GM19397 (cell line): ENCODE data around the gene PAQR6.

Experiments used
- ATAC-seq: cut with Tn5 transposase; IDR thresholded peaks from one replicate; pipeline ENCODE4 v1.9.1; 2021; ENCODE audit warnings: mild to moderate bottlenecking, moderate library complexity; ENCODE audit not compliant: unreplicated experiment

Gene PAQR6

GRCh38 chr1:156198831-156199349, 49.0 kb downstream of the PAQR6 start:
- no peak for ATAC-seq

GRCh38 chr1:156196445-156196844, 51.4 kb downstream of the PAQR6 start:
- no peak for ATAC-seq

- ATAC-seq = no peak
Observed at GRCh38 chr1:156195853-156196252, 52.0 kb downstream of the PAQR6 start.

DNA sequence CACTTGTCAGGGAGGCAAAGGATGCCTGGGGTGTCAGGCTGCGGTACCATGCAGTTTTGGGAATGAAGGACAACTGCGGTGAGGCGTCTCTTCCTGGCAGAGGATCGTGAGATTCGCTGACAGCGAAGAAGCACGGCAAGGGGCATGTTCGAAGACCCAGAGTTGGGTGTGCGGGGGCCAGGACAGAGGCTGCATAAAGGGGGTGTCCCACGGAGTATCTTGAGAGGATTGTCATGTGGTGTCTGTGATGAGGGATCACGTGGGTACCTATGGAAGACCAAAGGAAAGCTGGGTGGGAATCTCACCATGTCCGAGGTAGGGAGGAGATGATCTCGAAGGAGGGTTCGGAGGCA, 53.6 kb downstream of the PAQR6 start:
- ATAC-seq = no peak

GRCh38 chr1:156193488-156194299, 54.2 kb downstream of the PAQR6 start, which contains the start of gene SLC25A44:
Gene SLC25A44 (plus strand): TSS chr1:156194104. CDS start chr1:156199848, 5,744 bp downstream.
- ATAC-seq = peak; percentile 93
